Measurements from ENCODE around the gene IQCN.

Gene IQCN

GRCh38 chr19:18304458-18305310, 30.4 kb upstream of the IQCN start:
- DNase-seq, result peak in 13 of 14 donors; percentile 28 to 87 (median 71)

GRCh38 chr19:18304208-18304457, 29.9 kb upstream of the IQCN start:
- peak in 2 of 14 donors; percentile 60 to 72 for DNase-seq

GRCh38 chr19:18301718-18302111, 27.5 kb upstream of the IQCN start:
- no peak for DNase-seq

GRCh38 chr19:18300930-18301717, 26.9 kb upstream of the IQCN start:
- DNase-seq, result no peak

- no peak for DNase-seq
Measured at GRCh38 chr19:18299654-18300053, 25.4 kb upstream of the IQCN start.

- no peak for DNase-seq
Measured at GRCh38 chr19:18298601-18299000, 24.3 kb upstream of the IQCN start.

GRCh38 chr19:18297308-18297707, 23.1 kb upstream of the IQCN start:
- no peak for DNase-seq

- DNase-seq, result no peak
Measured at GRCh38 chr19:18295034-18295451, 20.8 kb upstream of the IQCN start.

- no peak for DNase-seq
Measured at GRCh38 chr19:18294467-18294864, 20.2 kb upstream of the IQCN start.

- no peak for DNase-seq
Measured at GRCh38 chr19:18293642-18294466, 19.6 kb upstream of the IQCN start.

- peak in 11 of 14 donors; percentile 31 to 62 (median 50) for DNase-seq
Measured at GRCh38 chr19:18292810-18293641, 18.8 kb upstream of the IQCN start.

- DNase-seq, result peak in 1 of 14 donors; percentile 31
Measured at GRCh38 chr19:18292462-18292809, 18.2 kb upstream of the IQCN start.

GRCh38 chr19:18291590-18292461, 17.6 kb upstream of the IQCN start:
- peak in 13 of 14 donors; percentile 50 to 85 (median 74) for DNase-seq

- DNase-seq, result peak in 2 of 14 donors; percentile 57 to 60
Measured at GRCh38 chr19:18291019-18291524, 16.8 kb upstream of the IQCN start.

- DNase-seq, result no peak
Measured at GRCh38 chr19:18290302-18291018, 16.2 kb upstream of the IQCN start.

- DNase-seq, result no peak
Measured at GRCh38 chr19:18289471-18290301, 15.4 kb upstream of the IQCN start.

- DNase-seq, result no peak
Measured at GRCh38 chr19:18287836-18288772, 13.9 kb upstream of the IQCN start.

All from C1 segment of cervical spinal cord (tissue), 14 donors.